ENCODE data around the gene SBNO2.

Gene SBNO2

DNA sequence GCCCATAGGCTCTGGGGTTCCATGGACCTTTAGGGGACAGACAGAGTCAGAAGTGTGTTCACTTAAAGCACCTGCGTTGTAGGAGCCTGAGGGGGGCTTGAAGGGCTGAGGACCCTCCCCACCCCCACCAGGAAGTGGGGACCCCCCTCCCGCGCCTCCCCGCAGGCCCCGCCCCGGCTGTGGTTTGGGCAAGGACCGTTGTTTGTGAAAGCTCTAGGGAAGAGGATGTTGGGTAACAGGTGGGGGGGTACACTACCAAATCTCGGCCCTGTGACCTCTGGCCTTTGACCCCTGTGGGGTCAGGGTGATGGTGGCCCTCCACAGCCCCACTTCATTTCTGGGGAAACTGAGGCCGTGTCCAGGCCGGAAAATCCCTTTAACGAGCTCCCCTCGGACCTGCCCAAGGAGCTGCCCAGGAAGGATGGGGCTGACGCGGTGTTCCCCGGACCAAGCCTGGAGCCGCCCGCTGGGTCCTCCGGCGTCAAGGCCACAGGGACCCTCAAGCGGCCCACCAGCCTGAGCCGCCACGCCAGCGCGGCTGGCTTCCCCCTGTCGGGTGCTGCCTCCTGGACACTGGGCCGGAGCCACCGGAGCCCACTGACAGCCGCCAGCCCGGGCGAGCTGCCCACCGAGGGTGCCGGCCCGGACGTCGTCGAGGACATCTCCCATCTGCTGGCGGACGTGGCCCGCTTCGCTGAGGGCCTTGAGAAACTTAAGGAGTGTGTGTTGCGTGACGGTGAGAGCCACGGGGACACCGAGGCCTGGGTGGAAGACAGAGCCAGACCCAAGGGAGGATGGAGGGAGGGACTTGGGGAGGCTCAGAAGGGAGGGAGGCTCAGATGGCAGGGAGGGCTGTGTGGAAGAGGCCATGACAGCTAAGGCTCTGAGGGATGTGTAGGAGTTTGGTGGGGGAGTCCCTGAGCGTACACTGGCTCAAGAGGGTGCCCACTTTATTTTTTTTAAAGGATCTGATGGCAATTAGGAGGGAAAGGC, 105.8 kb downstream of the SBNO2 start:
- DNase-seq, result peak; percentile 87

DNA sequence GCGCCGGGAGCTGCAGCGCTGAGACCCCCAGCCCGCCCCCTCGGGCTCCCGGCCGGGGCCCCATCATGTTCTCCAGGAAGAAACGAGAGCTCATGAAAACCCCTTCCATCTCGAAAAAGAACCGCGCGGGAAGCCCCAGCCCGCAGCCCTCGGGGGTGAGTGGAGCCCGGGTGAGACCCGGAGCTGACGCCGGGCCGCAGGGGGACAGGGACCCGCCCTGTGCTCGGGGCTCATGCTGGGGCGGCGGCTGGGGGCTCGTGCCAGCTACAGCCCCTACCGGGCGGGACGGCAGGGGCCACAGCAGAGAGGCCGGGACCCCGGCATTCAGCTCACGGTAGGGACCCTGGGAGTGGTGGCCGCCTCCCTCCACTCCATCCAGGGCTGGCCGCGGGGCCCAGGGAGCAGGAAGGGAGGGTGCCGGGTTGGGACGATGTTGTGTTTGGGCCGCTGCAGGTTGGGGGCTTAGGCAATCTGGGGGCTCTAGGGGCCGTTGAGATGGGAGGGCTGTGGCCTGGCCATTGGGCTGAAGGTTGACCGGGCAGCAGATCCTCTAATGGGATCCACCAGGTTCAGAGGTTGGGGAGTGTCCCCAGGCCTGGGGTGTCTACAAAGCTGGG, 106.6 kb downstream of the SBNO2 start:
- DNase-seq, result peak; percentile 89

DNA sequence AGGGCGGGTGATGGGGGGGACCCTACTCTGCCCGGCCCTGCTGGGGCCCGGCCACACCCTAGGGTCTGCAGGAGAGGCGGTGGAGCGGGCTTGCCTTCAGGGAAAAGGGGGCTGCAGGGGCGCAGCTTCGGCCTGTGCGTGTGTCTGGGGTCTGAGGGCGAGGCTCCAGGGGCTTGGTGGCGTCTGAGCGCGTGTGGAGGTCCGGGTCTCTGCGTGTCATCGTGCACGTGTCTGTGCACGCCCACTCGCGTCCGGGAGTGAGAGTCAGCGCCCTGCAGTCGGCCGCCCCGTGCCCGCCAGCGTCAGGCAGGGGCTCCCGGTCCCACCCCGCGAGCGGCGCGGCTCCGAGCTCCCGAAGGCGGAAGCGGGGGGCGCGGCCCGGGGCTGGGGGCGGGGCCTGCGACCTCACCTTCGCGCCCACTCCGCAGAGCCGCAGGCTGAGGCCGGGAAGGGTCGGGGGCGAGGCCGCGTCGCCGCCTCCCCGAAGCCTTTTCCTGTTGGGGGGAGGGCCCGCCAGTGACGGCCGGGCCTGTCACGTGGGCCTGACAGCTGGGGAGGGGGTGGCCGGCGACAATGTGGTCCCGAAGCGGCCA, 107.2 kb downstream of the SBNO2 start, which contains the start of gene ARHGAP45:
ARHGAP45 (plus strand) TSS at position 420 of the 593 bp plus-strand sequence. CDS start 239 bp downstream, outside the sequence.
- peak; percentile 94 for DNase-seq

DNA sequence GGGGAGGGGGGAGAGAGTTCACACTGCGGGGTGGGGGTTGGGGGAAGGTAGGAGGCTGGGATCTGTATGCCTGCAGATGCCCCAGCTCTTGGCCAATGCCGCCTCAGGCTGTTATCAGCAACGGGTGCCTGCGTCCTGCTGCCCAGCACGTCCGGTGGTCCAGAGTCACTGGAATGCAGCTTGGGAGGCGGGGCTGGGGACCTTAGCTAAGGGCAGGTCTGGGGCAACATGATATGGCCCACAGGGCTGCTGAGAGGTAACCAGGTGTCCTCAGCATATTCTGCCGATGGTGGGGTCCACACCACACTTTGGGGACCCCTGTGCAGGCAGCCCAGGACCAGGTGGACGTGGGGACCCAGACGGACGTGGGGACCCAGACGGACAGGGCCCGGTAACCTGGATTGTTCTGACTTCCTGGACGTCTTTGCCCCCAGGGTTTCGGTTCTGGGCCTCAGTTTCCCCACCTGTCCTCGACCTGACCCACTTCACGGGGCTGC, 107.8 kb downstream of the SBNO2 start:
- DNase-seq, result no peak

DNA sequence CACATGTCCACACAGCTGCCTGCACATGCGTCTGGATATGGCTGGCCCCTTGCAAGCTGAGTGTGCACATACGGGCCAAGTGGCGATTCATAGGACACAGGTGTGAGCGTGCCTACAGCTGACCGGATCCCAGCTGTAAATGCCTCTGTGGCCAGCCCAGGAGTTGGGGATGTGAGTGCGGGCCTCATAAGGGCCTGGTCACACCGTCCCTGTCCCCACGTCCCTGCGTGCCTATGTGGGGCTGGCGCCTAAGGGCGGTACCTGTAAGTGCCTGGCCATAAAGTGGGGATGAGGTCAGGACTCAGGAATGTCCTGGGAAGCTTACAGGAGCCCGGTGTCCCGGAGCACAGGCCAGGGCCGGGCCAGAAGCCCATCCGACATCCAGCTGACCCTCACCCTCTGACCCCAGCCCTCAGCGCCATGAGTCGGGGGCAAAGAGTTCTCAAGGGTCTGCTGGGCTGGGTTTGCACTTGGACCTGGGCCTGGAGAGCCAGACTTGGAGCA, 108.4 kb downstream of the SBNO2 start:
- DNase-seq, result no peak

DNA sequence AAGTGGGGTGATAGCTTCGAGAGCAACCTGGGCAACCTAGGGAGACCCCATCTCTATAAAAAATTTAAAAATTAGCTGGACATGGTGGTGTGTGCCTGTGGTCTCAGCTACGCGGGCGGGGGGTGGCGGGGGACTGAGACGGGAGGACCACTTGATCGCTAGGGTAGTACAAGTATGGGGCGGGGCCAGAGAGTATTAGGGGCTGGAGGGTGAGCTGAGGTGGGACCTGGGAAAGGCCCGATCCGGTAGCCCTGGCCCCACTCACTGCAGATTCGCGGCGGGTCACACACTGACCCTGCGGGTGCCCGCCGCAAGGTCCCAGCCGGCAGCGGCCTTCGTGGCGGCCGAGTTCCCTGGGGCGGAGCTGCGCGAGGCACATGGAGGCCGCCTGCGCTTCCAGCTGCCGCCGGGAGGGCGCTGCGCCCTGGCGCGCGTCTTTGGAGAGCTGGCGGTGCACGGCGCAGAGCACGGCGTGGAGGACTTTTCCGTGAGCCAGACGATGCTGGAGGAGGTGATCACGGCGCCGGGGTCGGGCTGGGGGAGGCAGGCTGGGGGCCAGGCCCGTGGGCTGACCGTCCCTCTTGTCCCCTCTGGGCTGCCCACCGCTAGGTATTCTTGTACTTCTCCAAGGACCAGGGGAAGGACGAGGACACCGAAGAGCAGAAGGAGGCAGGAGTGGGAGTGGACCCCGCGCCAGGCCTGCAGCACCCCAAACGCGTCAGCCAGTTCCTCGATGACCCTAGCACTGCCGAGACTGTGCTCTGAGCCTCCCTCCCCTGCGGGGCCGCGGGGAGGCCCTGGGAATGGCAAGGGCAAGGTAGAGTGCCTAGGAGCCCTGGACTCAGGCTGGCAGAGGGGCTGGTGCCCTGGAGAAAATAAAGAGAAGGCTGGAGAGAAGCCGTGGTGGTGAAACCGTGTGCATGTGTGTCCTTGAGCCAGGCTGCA, 109.1 kb downstream of the SBNO2 start:
- DNase-seq, result peak; percentile 90

DNA sequence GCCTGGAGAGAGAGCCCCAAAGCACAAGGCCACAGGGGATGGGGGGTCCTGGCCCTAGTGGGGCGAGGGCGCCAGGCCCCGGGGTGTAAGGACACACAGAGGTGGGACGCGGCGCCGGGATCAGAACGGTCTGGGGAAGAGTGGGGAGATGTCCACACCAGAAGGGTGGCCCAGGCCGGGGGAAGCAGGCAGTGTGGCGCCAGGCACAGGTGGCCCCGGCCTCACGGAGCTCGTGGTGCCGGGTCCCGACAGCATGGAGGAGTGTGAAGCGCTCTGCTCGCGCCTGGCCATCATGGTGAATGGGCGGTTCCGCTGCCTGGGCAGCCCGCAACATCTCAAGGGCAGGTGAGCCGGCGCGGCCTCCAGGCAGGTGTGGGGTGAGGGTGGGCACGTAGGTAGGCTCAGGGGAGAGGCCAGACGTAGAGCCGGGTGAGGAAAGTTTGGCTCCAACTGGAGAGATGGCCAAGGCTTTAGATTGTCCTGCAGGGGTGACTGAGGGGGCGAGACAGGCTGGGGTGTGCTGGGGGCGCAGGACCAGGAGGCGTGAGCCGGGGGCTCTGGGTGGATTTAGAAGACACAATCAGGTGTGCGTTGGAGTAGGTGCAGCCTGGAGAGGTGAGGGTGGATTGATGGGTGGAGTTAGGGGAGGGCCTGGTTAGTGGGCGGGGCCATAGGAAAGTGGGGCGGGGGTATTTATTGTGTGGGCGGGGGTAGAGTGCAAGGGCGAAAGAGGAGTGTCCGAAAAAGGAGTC, 110.0 kb downstream of the SBNO2 start:
- DNase-seq, result no peak

DNA sequence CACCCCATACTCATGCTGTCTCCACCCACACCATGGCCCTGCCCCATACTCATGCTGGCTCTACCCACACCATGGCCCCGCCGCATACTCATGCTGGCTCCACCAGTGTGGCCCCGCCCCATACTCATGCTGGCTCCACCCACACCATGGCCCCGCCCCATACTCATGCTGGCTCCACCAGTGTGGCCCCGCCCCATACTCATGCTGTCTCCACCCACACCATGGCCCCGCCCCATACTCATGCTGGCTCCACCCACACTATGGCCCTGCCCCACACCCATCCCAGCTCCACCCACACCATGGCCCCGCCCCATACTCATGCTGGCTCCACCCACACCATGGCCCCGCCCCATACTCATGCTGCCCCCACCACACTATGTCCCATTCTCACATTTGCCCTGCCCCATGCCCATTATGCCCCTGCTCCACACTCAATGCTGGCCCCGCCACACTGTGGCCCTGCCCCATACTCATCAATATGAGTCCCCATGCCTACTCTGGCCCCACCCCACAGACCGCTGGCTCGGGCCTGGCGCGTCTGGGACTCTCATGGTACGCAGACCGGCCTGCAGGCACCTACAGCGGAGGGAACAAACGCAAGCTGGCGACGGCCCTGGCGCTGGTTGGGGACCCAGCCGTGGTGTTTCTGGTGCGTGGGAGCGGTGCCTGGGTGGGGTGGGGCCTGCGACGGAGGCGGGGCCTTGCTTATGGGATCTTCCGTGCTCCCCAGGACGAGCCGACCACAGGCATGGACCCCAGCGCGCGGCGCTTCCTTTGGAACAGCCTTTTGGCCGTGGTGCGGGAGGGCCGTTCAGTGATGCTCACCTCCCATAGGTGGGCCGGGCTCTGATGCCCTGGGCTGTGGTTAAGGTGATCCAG, 110.8 kb downstream of the SBNO2 start:
- DNase-seq, result peak; percentile 86

DNA sequence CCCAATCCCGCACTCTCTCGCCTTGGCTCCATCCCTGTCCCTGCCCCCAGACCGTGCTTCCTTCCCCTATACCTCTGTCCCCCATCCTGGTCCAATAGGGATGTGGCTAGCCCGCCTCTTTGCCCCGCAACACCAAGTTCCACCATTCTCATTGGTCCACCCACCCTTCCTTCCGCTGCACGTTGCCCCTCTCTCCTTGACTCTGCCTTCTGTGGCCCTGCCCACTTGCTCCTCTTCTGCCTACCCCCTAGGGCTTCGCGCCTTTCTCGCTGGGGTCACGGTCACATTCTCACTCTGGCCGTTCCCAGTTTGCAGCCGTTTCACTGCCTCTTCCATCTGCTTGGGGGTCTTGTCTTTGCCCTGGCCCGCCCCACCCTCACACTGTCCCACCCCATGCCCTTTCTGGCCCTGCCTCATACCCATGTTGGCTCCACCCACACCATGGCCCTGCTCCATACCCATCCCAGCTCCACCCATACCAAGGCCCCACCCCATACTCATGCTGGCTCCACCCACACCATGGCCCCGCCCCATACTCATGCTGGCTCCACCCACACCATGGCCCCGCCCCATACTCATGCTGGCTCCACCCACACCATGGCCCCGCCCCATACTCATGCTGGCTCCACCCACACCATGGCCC, 111.6 kb downstream of the SBNO2 start:
- no peak for DNase-seq

DNA sequence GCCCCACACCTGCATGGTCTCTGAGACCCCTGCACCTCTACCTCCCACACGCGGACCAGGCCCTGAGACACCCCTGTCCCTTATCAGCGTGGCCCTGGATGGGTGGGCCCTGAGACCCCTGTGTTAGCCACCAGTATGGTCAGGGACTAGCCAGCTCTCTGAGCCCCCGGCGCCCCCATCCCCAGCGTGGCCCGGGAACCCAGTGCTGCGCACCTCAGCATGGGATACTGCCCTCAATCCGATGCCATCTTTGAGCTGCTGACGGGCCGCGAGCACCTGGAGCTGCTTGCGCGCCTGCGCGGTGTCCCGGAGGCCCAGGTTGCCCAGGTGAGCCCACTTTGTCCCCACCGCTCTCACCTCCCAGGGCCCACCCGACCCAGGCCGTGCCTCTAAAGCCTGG, 112.1 kb downstream of the SBNO2 start:
- DNase-seq, result no peak

DNA sequence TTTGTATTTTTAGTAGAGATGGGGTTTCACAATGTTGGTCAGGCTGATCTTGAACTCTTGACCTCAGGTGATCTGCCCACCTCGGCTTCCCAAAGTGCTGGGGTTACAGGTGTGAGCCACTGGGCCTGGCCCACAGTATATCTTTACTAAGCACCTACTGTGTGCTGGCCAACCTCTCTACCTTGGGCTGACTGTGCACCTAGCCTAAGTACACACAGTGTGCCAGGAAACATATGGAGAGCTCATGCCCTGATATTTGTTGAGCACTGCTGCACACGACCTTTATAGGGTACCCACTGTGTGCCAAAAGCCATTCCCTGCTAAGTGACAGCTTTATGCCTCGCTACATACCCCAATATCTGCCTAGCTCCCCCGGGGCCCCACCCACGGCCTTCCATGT, 113.4 kb downstream of the SBNO2 start:
- DNase-seq, result no peak

DNA sequence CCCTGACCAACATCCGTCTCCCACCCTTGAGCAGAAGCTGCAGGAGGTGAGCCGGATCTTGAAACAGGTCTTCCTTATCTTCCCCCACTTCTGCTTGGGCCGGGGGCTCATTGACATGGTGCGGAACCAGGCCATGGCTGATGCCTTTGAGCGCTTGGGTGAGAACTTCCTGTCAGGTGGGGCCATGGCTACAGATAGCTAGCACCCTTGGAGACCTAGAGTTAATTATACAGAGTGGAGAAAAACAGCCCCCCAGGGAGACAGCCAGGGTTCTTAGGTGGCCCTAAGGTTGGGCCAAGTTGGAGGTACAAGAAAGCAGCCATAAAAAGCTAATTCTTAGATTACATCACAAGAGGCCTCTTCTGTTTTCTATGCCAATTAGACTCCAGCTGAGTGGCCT, 116.0 kb downstream of the SBNO2 start:
- no peak for DNase-seq

Measured in activated effector memory CD4-positive, alpha-beta T cell treated with anti-CD3 and anti-CD28 coated beads, Interleukin-2, amount 50 U/mL, for 16 hours (primary cell).